Adipocyte (in vitro differentiated cells): ENCODE data around the gene AUTS2.

Experiments used
- DNase-seq: peaks from one replicate; pipeline ENCODE4 v3.0.0-alpha.2; 2015; ENCODE audit warnings: low read depth
- H3K27me3 ChIP-seq: replicated peaks from 2 replicates; pipeline ENCODE4 v1.7.0; 2013; ENCODE audit warnings: mild to moderate bottlenecking, low read length, moderate library complexity; ENCODE audit not compliant: control insufficient read depth, insufficient read depth
- H3K36me3 ChIP-seq: 2 replicates; pipeline ENCODE4 v1.7.0; 2013; ENCODE audit warnings: low read length, mild to moderate bottlenecking, moderate library complexity; ENCODE audit not compliant: control insufficient read depth, insufficient read depth, severe bottlenecking
- H3K4me1 ChIP-seq: 2 replicates; pipeline ENCODE4 v1.7.0; 2013; ENCODE audit warnings: mild to moderate bottlenecking, low read length, moderate library complexity; ENCODE audit not compliant: control insufficient read depth, insufficient read depth
- H3K4me3 ChIP-seq: 2 replicates; pipeline ENCODE4 v1.7.0; 2013; ENCODE audit warnings: mild to moderate bottlenecking, low read length, moderate library complexity
- H3K9ac ChIP-seq: 2 replicates; pipeline ENCODE4 v1.7.0; 2013; ENCODE audit warnings: mild to moderate bottlenecking, low read length, moderate library complexity
- H3K9me3 ChIP-seq: 2 replicates; pipeline ENCODE4 v1.7.0; 2013; ENCODE audit warnings: mild to moderate bottlenecking, low read length, moderate library complexity; ENCODE audit not compliant: control insufficient read depth

Gene AUTS2

GRCh38 chr7:69613846-69614245, 15.6 kb downstream of the AUTS2 start:
- Histone ChIP-seq H3K9ac (no peak overlapping the region), H3K27me3 (no peaks in the 10 kb centered on the region), H3K36me3 (no peaks in the 10 kb centered on the region), H3K9me3 (no peaks in the 10 kb centered on the region), H3K4me3 (no peak overlapping the region), H3K4me1 (no peaks in the 10 kb centered on the region)
- no peak for DNase-seq

GRCh38 chr7:69615685-69616084, 17.4 kb downstream of the AUTS2 start:
- Histone ChIP-seq H3K9ac (no peak overlapping the region), H3K9me3 (no peaks in the 10 kb centered on the region), H3K27me3 (no peaks in the 10 kb centered on the region), H3K4me3 (no peak overlapping the region), H3K4me1 (peaks cover 9% of the 10 kb centered on the region), H3K36me3 (no peaks in the 10 kb centered on the region)
- DNase-seq, result no peak

GRCh38 chr7:69617364-69617763, 19.1 kb downstream of the AUTS2 start:
- H3K9ac ChIP-seq, result no peak overlapping the region
- H3K4me1 ChIP-seq, result peaks cover 10% of the 10 kb centered on the region
- no peak overlapping the region for H3K4me3 ChIP-seq
- no peaks in the 10 kb centered on the region for H3K27me3 ChIP-seq
- DNase-seq, result no peak
- H3K9me3 ChIP-seq, result no peaks in the 10 kb centered on the region
- no peaks in the 10 kb centered on the region for H3K36me3 ChIP-seq

GRCh38 chr7:69619054-69619453, 20.8 kb downstream of the AUTS2 start:
- H3K9me3 ChIP-seq, result no peaks in the 10 kb centered on the region
- H3K27me3 ChIP-seq, result no peaks in the 10 kb centered on the region
- peaks cover 17% of the 10 kb centered on the region for H3K4me1 ChIP-seq

GRCh38 chr7:69619635-69620034, 21.4 kb downstream of the AUTS2 start:
- Histone ChIP-seq H3K4me3 (no peak overlapping the region), H3K36me3 (no peaks in the 10 kb centered on the region), H3K27me3 (no peaks in the 10 kb centered on the region), H3K9me3 (no peaks in the 10 kb centered on the region), H3K4me1 (peaks cover 17% of the 10 kb centered on the region), H3K9ac (no peak overlapping the region)
- DNase-seq, result no peak

More at GRCh38 chr7:69619054-69619453, 20.8 kb downstream of the AUTS2 start:
- H3K4me3 ChIP-seq, result no peak overlapping the region
- H3K9ac ChIP-seq, result no peak overlapping the region
- no peak for DNase-seq
- no peaks in the 10 kb centered on the region for H3K36me3 ChIP-seq

- Histone ChIP-seq H3K27me3 (no peaks in the 10 kb centered on the region), H3K9ac (no peak overlapping the region), H3K4me1 (peaks cover 17% of the 10 kb centered on the region), H3K4me3 (peak overlapping the region; percentile 46), H3K36me3 (no peaks in the 10 kb centered on the region), H3K9me3 (no peaks in the 10 kb centered on the region)
- peak; percentile 45 for DNase-seq
Observed at GRCh38 chr7:69620063-69620462, 21.8 kb downstream of the AUTS2 start.

GRCh38 chr7:69620650-69621049, 22.4 kb downstream of the AUTS2 start:
- no peaks in the 10 kb centered on the region for H3K9me3 ChIP-seq
- no peaks in the 10 kb centered on the region for H3K36me3 ChIP-seq
- H3K27me3 ChIP-seq, result no peaks in the 10 kb centered on the region
- no peak overlapping the region for H3K4me3 ChIP-seq
- no peak overlapping the region for H3K9ac ChIP-seq
- DNase-seq, result no peak
- H3K4me1 ChIP-seq, result peaks cover 17% of the 10 kb centered on the region

- Histone ChIP-seq H3K9me3 (no peaks in the 10 kb centered on the region), H3K9ac (no peak overlapping the region), H3K27me3 (no peaks in the 10 kb centered on the region), H3K4me1 (peaks cover 17% of the 10 kb centered on the region), H3K36me3 (no peaks in the 10 kb centered on the region), H3K4me3 (no peak overlapping the region)
- DNase-seq, result no peak
Observed at GRCh38 chr7:69622014-69622835, 23.9 kb downstream of the AUTS2 start.

GRCh38 chr7:69622960-69623359, 24.7 kb downstream of the AUTS2 start:
- DNase-seq, result no peak
- Histone ChIP-seq H3K4me3 (no peak overlapping the region), H3K27me3 (no peaks in the 10 kb centered on the region), H3K4me1 (peaks cover 17% of the 10 kb centered on the region), H3K9ac (no peak overlapping the region), H3K9me3 (no peaks in the 10 kb centered on the region), H3K36me3 (no peaks in the 10 kb centered on the region)

- H3K27me3 ChIP-seq, result no peaks in the 10 kb centered on the region
- H3K4me3 ChIP-seq, result no peak overlapping the region
- H3K4me1 ChIP-seq, result peaks cover 17% of the 10 kb centered on the region
- no peaks in the 10 kb centered on the region for H3K9me3 ChIP-seq
- no peaks in the 10 kb centered on the region for H3K36me3 ChIP-seq
- no peak for DNase-seq
- H3K9ac ChIP-seq, result no peak overlapping the region
Observed at GRCh38 chr7:69624435-69625230, 26.4 kb downstream of the AUTS2 start.

GRCh38 chr7:69625238-69625637, 27.0 kb downstream of the AUTS2 start:
- H3K9me3 ChIP-seq, result no peaks in the 10 kb centered on the region
- H3K4me3 ChIP-seq, result no peak overlapping the region
- H3K4me1 ChIP-seq, result peaks cover 18% of the 10 kb centered on the region
- no peak overlapping the region for H3K9ac ChIP-seq
- DNase-seq, result no peak
- no peaks in the 10 kb centered on the region for H3K27me3 ChIP-seq
- no peaks in the 10 kb centered on the region for H3K36me3 ChIP-seq
